GM19239 (cell line): ENCODE results near the gene OR56B1.
"Not testable (repeated sequence)": the region's sequence is repeated elsewhere in the genome, so short reads cannot be mapped to it uniquely, and the experiment has no call there.

Experiments
- DNase-seq: peaks from one replicate; pipeline ENCODE4 v3.0.0; 2011; ENCODE audit warnings: low spot score; ENCODE audit not compliant: insufficient read length
- FAIRE-seq: peaks from 2 replicates; lab custom pipeline; 2011; peaks lifted over from hg19 to GRCh38; lab: Jason Lieb, UNC

OR56B1 gene, protein sequence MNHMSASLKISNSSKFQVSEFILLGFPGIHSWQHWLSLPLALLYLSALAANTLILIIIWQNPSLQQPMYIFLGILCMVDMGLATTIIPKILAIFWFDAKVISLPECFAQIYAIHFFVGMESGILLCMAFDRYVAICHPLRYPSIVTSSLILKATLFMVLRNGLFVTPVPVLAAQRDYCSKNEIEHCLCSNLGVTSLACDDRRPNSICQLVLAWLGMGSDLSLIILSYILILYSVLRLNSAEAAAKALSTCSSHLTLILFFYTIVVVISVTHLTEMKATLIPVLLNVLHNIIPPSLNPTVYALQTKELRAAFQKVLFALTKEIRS

DNA sequence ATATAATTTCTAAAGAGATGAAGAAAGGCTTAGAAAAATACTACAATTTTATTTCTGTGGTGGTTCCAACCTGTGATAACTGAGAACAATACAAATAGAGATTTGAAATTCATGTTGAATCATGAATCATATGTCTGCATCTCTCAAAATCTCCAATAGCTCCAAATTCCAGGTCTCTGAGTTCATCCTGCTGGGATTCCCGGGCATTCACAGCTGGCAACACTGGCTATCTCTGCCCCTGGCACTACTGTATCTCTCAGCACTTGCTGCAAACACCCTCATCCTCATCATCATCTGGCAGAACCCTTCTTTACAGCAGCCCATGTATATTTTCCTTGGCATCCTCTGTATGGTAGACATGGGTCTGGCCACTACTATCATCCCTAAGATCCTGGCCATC lies at the start of gene OR56B1:
Gene OR56B1, plus strand, starts transcription at position 53 of the 400 bp plus-strand sequence. Its CDS starts 69 bp downstream, at position 122.
- FAIRE-seq, result no peak

DNA sequence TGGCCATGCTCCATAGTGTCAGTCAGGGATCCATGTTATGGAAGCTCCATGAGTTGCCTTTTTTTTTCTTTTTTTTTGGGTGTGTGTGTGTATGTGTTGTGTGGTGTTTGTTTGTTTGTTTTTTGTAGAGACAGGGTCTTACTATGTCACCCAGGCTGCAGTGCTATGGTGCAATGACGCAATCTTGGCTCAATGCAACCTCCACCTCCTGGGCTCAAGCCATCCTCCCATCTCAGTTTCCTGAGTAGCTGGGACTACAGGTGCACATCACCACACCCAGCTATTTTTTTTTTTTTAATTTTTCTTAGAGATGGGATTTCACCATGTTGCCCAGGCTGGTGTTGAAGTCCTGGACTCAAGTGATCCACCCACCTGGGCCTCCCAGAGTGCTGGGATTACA lies 47.8 kb upstream of the OR56B1 start:
- DNase-seq, result no peak
- FAIRE-seq, result no peak

More for the DNA sequence above, at the start of gene OR56B1:
- no peak for DNase-seq

DNA sequence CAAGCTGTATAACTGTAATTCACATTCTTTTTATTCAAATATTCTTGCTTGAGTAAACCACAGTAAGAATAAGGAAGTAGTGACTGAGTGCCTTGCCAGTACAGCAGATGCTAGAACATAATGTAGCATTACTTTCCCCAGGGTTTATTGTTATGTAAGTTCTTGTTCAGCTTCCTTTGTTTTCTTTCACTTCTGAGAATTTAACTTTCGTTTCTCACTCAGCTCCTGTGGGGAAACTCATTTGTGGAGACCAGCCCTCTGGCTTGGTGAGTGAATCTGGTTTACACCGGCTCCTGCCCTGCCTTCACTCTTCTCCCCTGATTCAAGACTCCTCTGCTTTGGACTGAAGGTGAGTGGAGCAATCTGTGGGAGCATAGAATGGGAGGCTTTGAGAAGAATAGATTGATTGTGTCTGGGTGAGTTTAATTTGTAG lies 46.7 kb upstream of the OR56B1 start, which contains the start of gene TRIM22:
Gene TRIM22, plus strand, starts transcription at position 240 of the 433 bp plus-strand sequence. CDS start 6,443 bp downstream, outside the sequence.
- DNase-seq (peak; percentile 53), FAIRE-seq (peak; percentile 96)

DNA sequence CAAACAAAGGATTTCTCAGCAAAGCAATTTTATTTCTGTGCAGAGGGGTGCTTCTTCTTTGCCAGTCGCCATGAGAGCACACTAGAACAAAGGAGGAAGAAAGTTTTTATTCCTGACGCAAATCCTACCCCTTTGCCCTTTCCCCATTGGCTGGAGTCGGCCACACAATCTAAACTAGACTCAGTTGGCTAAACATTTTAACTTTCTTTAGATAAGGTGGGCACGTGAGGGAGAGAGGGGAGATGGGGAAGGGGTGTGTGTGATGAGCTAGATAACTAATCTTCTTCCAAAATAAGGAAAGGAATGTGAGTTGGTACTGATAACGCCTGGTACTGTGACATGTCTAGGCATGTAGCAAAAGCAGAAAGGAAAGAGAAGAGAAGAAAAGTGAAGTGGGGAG lies 46.0 kb upstream of the OR56B1 start:
- DNase-seq, result no peak
- FAIRE-seq, result no peak

DNA sequence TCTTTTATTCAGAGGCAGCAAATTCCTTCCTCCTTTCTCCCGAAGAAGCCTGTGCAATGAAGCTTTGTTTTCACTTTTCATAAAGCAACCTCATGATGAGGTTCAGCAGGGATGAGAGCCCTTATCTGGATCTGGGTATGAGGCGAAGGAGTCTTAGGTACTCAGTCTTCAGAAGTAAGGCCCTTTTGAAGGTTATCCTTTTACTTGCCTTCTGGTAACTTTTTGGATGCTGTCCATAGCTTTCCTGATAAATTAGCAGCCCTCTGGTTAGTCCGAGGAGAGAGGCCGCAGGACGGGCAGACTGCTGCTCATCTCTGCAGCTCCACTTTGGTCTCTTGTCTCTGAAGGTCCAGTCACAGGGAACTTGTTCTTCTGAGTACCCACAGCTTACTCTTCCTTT lies 45.5 kb upstream of the OR56B1 start:
- DNase-seq, result no peak
- FAIRE-seq, result no peak

DNA sequence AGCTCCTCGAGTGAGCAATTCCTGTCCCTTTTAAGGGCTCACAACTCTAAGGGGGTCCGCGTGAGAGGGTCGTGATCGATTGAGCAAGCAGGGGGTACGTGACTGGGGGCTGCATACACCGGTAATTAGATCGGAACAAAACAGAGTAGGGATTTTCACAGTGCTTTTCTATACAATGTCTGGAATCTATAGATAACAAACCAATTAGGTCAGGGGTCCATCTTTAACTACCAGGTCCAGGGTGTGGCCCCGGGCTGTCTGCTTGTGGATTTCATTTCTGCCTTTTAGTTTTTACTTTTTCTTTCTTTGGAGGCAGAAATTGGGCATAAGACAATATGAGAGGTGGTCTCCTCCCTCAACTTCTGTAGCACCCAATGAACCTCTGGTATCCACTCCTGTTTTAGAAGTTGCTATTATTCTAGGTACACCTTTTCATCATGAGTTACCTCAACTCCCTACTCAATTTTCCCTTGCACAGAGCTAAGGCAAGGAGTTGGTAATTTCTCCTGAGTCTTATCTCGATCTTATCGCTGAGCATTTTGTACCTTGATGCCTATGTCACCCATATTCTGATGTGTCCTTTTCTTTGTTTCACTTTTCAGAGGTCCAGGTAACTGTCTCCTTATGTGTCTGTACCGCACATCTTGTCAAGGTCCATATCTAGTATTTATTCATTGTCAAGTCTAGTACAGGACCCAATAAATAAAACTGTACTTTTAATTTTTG lies 44.8 kb upstream of the OR56B1 start:
- not testable (repeated sequence) for DNase-seq, FAIRE-seq

DNA sequence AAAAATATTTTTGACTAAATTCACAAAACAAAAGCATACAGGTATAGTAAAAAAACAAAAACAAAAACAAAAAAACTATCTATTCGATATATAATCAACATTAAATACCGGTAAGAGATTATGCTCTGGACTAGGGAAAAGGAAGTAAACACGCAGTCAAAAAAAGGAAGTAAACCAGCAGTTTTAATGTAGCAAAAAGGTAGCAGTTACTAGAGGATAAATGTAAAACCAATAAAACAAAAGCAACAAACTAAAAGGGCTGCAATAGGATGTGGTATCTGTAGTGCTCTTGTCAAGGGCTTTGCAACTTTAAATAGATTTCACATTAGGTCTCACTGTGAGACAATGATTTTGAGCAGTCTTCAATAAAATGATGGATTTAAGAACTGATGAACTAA lies 44.3 kb upstream of the OR56B1 start:
- DNase-seq, result no peak
- peak; percentile 33 for FAIRE-seq

DNA sequence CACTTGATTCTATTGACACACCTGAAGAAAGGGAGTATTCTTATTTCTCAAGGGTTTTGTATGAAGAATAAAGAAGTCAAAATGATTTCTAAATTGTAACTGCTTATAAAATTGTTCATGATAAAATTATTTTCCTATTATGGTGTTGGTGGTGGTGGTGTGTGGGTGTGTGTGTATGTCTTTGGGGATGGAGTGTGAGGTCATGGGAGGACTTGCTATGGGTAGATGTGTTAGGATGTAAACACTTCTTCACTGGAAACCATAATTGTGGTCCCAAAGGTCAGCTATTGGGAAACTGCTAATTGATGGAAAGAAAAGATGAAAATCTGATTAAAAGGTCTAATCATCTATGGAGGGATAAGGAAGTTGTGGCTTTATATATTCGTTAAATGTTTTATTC lies 41.6 kb upstream of the OR56B1 start:
- no peak for FAIRE-seq
- DNase-seq, result no peak

DNA sequence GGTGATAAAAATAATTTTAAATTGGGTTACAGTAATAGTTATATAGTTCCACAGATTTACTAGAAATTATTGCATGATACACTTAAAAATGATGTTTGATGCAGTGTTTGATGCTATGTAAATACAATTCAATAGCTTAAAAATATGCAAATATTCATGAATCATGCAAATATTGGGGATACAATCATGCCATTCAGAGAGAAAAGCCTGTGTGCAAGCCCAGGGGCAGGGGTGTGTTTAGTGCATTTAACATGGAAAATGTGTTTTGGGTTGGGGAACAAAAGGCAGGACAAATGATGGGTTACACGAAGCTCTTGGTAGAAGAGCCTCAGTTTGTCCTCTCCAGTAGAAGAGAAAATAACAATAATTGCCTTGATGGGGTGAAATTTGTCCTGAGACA lies 40.7 kb upstream of the OR56B1 start:
- FAIRE-seq (no peak), DNase-seq (no peak)

DNA sequence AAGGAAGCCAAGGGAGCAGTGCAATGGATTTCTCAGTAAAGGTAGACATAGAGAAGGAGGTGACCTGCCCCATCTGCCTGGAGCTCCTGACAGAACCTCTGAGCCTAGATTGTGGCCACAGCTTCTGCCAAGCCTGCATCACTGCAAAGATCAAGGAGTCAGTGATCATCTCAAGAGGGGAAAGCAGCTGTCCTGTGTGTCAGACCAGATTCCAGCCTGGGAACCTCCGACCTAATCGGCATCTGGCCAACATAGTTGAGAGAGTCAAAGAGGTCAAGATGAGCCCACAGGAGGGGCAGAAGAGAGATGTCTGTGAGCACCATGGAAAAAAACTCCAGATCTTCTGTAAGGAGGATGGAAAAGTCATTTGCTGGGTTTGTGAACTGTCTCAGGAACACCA lies 40.0 kb upstream of the OR56B1 start:
- DNase-seq (no peak), FAIRE-seq (no peak)

DNA sequence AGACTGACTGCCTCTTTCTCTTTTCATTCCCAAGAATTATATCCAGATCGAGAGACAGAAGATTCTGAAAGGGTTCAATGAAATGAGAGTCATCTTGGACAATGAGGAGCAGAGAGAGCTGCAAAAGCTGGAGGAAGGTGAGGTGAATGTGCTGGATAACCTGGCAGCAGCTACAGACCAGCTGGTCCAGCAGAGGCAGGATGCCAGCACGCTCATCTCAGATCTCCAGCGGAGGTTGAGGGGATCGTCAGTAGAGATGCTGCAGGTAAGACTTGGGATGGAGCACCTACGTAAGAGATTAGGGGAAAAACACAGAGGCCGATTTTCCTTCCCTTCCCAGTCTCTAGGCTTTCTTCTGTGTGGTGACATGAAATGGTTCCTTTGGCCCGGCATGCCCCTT lies 38.0 kb upstream of the OR56B1 start:
- DNase-seq, result no peak
- FAIRE-seq, result no peak

DNA sequence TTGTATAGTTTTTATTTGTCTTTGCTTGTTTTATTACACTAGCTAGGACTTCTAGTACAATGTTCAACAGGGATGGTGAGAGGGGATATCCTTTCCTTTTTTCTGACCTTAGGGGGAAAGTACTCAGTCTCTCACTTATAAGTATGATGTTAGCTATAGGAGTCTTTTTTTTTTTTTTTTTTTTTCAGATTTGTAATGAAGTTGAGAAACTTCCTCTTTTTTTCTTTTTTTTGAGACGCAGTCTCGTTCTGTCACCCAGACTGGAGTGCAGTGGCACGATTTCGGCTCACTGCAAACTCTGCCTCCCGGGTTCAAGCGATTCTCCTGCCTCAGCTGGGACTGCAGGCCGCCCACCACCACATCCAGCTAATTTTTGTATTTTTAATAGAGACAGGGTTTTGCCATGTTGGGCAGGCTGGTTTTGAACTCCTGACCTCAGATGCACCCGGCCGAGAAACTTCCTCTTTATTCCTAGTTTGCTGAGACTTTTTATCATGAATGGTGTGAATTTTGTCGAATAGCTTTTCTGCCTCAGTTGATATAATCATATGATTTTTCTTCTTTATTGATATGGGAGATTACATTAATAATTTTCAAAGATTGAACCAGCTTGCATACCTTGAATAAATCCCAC lies 35.7 kb upstream of the OR56B1 start:
- DNase-seq (no peak), FAIRE-seq (no peak)

DNA sequence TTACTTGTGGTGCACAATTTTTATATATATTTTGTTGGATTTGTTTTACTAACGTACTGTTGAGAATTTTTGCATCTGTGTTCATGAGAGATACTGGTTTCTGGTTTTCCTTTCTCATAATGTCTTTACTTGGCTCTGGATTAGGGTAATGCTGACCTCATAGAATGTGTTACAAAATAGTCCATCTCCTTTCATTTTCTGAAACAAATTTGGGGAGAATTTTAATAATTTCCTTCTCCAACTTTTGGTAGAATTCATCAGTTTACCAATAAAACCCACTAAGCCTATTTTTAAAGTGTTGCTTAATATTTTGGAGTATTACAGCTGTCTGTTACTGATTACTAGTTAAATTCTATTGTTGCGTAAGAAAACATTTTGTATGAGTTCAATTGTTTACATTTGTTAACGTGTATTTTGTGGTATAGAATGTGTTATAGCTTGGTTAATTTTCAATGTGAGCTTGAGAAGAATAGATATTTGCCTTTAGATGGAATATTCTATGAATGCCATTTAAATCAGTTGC lies 35.1 kb upstream of the OR56B1 start:
- FAIRE-seq (peak; percentile 60), DNase-seq (no peak)

DNA sequence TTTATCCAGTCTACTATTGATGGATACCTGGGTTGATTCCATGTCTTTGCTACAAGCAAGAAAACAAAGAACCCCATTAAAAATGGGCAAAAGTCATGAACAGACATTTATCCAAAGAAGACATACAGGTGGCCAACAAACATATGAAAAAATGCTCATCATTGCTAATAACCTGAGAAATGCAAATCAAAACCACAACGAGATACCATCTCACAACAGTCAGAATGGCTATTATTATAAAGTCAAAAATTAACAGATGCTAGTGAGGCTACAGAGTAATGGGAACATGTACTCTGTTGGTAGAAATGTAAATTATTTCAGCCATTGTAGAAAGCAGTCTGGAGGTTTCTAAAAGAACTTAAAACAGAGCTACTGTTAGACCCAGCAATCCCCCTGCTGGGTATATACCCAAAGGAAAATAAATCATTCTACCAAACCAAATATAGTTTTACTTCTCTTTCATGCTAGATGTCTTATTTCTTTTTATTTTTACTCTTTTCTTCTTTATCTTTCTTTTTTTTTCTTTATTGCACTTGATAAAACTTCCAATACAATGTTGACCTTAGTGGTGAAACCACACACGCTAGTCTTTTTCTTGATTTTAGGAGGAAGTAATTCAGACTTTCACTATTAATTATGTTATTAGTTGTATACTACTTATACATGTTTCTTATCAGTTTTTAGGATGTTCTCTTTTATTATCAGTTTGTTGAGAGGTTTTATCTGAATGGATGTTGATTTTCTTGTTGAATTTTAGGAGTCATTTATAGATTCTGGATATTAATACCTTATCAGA lies 32.3 kb upstream of the OR56B1 start:
- FAIRE-seq, result peak; percentile 39
- no peak for DNase-seq

DNA sequence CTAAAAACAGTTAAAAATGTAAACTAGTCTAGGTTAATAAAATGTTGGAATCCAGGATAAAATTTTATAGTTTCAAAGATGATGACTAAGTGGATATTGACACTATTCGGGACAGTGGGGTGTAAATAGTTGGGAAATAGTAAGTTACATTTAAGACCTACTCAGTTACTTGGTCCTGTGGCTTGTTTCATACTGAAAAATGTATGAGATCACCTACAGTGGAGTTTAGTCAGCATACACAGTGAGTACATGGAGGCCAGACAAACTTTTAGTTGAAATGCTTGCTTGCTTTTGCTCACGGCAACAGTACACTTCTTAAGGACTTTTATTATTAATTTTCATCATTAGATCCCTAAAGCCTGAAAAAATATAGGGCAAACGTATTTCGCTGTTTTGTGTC lies 30.6 kb upstream of the OR56B1 start:
- FAIRE-seq, result peak; percentile 78
- no peak for DNase-seq

DNA sequence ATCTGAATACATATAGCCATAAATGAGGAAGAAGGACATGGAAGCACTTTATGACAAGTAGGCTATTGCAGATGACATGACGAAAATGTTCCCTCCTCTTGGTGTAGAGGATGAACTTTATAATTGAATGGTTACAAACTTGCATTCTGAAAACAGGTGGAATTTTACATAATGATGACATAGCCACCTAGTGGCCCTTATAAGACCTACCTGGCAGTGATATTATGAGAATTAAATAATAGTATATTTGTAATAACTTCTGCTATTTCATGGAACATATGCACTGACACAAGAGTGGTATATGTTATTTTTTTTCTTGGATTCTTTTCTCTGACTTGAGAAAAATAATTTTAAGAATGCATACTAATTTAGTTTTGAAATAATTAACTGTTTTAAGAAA lies 23.7 kb upstream of the OR56B1 start:
- no peak for DNase-seq
- FAIRE-seq, result peak; percentile 68

DNA sequence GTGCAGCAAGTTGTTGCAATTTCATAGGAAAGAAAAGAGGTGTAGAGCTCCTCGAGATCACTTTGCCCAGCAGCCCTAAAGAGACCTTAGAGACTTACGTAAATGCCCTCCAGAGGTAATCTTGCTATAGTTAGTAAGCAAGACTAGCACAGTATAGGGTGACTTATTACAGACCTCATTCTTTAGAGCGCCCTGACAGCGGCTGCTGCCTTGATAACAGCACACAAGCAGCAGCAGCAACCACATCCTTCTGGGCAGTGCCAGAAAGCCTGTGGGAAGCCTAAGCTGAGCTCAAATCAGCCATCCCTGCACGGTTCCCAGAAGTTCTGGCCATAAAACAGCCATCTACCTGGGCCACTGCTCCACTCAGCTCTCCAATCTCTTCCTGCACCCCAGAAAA lies 22.6 kb upstream of the OR56B1 start:
- FAIRE-seq (no peak), DNase-seq (no peak)

DNA sequence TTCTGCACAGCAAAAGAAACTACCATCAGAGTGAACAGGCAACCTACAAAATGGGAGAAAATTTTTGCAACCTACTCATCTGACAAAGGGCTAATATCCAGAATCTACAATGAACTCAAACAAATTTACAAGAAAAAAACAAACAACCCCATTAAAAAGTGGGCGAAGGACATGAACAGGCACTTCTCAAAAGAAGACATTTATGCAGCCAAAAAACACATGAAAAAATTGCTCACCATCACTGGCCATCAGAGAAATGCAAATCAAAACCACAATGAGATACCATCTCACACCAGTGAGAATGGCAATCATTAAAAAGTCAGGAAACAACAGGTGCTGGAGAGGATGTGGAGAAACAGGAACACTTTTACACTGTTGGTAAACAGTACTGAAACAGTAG lies 19.7 kb upstream of the OR56B1 start:
- not testable (repeated sequence) for DNase-seq, FAIRE-seq

DNA sequence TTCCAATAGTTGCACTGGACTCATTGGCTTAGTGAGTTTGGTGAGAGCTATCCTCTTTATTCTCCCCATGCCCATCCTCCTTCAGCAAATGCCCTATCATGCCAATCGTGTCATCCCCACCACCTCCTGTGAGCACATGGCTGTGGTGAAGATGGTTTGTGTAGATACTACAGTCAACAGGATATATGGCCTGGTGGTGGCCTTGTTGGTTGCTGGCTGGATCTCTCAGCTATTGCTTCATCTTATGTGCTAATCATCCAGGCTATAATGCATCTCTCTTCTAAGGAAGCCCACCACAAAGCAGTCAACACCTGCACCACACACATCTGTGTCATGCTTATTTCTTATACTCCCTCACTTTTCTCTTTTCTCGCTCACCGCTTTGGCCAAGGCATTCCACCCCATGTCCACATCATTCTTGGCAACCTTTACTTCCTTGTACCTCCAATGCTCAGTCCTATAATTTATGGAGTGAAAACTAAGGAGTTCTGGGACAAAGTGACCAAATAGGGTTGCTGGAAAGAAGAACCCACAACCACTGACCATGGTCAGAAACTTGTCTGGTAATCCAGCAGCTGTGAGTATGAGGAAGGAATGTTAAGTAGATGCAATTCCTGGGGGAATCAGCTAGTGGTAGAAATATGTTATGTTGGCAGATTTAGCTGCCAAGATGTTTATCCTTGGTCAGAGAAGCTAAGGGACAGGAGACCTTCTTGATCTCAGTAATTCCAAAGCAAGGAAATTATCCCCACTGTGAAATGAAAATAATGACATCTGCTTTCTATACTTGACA lies 16.3 kb upstream of the OR56B1 start:
- FAIRE-seq (no peak), DNase-seq (no peak)
